HCT116 (cell line): ENCODE measurements around the gene SLC16A11. TPM values are rescaled to one million over a fixed set of nuclear protein-coding genes. Genes with fewer than 3 reads are reported as not detected.

ENCODE experiments used
- ATAC-seq: fragments of 200-7000 bp; cut with Tn5 transposase; 2 replicates; pipeline ENCODE4 v1.9.1; 2020; ENCODE audit warnings: mild to moderate bottlenecking, moderate library complexity
- BruUV-seq: library from RNA; stranded (reverse); fragments of 400-500 nt; replicated peaks from 2 replicates; lab custom pipeline; 2021; lab: Mats Ljungman, UMichigan
- CTCF ChIA-PET: fragments of 300-600 bp; sonication (Branson Sonifier 250); formaldehyde crosslinking; loops from one replicate; lab custom pipeline; 2021; ENCODE audit warnings: antibody characterized with exemption; lab: Charles Lee
- POLR2A ChIA-PET: fragments of 300-600, 350-600 bp; sonication (Branson Sonifier 250); formaldehyde crosslinking; loops from one replicate; lab custom pipeline; 2021; ENCODE audit warnings: antibody characterized with exemption; lab: Charles Lee
- RAD21 ChIA-PET, 2 experiments: fragments of 300-600 bp; sonication (Branson Sonifier 250); formaldehyde crosslinking; loops; one replicate each; lab custom pipeline; 2023; ENCODE audit warnings: low total read pairs in 2 of 2; ENCODE audit not compliant: uncharacterized antibody in 2 of 2, unreplicated experiment in 2 of 2, low non-redundant PET in 1 of 2; lab: Charles Lee
- DNase-seq: peaks from one replicate; pipeline ENCODE4 v3.0.0-alpha.2; 2010; ENCODE audit warnings: low read depth, low spot score
- H2AFZ ChIP-seq: fragments of 200-600 bp; shearing (Covaris generic), sonication (generic); 2 replicates; pipeline ENCODE4 v1.6.1; 2017; ENCODE audit warnings: low read depth, mixed run types, mixed read lengths, antibody characterized with exemption, low read length; ENCODE audit not compliant: poor library complexity, severe bottlenecking
- H3K27ac ChIP-seq: 2 replicates; pipeline ENCODE4 v1.5.1; 2012; ENCODE audit warnings: low read depth, low read length
- H3K27me3 ChIP-seq: fragments of 200-600 bp; sonication (generic); 2 replicates; pipeline ENCODE4 v1.6.1; 2016; ENCODE audit warnings: mixed run types, low read length, mixed read lengths; ENCODE audit not compliant: insufficient read depth
- H3K36me3 ChIP-seq, 2 experiments: fragments of 200-500 bp in 1 of 2; fragments of 200-600 bp in 1 of 2; sonication (Bioruptor generic) in 1 of 2; sonication (generic) in 1 of 2; 2 replicates each; pipeline versions ENCODE4 v1.5.1 to v1.6.1; 2014 to 2016; ENCODE audit warnings: low read length in 2 of 2, inconsistent platforms in 1 of 2, mixed read lengths in 1 of 2, mixed run types in 1 of 2; ENCODE audit not compliant: insufficient read depth in 2 of 2, control insufficient read depth in 1 of 2
- H3K4me1 ChIP-seq, 2 experiments: fragments of 200-600 bp in 1 of 2; sonication (generic) in 1 of 2; 2 replicates each; pipeline versions ENCODE4 v1.5.1 to v1.6.1; 2012 to 2017; ENCODE audit warnings: low read length in 2 of 2, inconsistent platforms in 1 of 2, mild to moderate bottlenecking in 1 of 2, mixed read lengths in 1 of 2, mixed run types in 1 of 2, moderate library complexity in 1 of 2; ENCODE audit not compliant: insufficient read depth in 2 of 2, control insufficient read depth in 1 of 2
- H3K4me2 ChIP-seq: fragments of 200-600 bp; sonication (generic); 2 replicates; pipeline ENCODE4 v1.6.1; 2017; ENCODE audit warnings: mixed run types, low read length, mixed read lengths
- H3K4me3 ChIP-seq, 2 experiments: fragments of 200-600 bp in 1 of 2; sonication (generic) in 1 of 2; replicated peaks in 1 of 2; 2 replicates each; pipeline ENCODE4 v1.5.1; 2011 to 2016; ENCODE audit warnings: low read length in 2 of 2, control low read depth in 1 of 2, low read depth in 1 of 2, mild to moderate bottlenecking in 1 of 2, mixed read lengths in 1 of 2, mixed run types in 1 of 2
- H3K79me2 ChIP-seq: fragments of 200-600 bp; sonication (generic); 2 replicates; pipeline ENCODE4 v1.6.1; 2017; ENCODE audit warnings: mild to moderate bottlenecking, mixed run types, low read length, moderate library complexity, mixed read lengths; ENCODE audit not compliant: insufficient read depth
- H3K9ac ChIP-seq: fragments of 200-600 bp; sonication (generic); 2 replicates; pipeline ENCODE4 v1.6.1; 2016; ENCODE audit warnings: low read length, mixed read lengths
- H3K9me2 ChIP-seq: fragments of 200-600 bp; sonication (generic), shearing (Covaris generic); 2 replicates; pipeline ENCODE4 v1.6.1; 2017; ENCODE audit warnings: mixed run types, mild to moderate bottlenecking, moderate library complexity; ENCODE audit not compliant: insufficient read depth
- H3K9me3 ChIP-seq, 2 experiments: fragments of 200-500 bp in 1 of 2; fragments of 200-600 bp in 1 of 2; sonication (Bioruptor generic) in 1 of 2; sonication (generic) in 1 of 2; 2 replicates each; pipeline ENCODE4 v1.6.1; 2014 to 2017; ENCODE audit warnings: low read length in 2 of 2, mixed read lengths in 2 of 2, inconsistent platforms in 1 of 2, low read depth in 1 of 2, mild to moderate bottlenecking in 1 of 2, mixed run types in 1 of 2, moderate library complexity in 1 of 2; ENCODE audit not compliant: control insufficient read depth in 1 of 2, insufficient read depth in 1 of 2
- H4K20me1 ChIP-seq: fragments of 200-600 bp; sonication (generic), shearing (Covaris generic); 2 replicates; pipeline ENCODE4 v1.6.1; 2017; ENCODE audit warnings: mixed run types, mild to moderate bottlenecking, moderate library complexity; ENCODE audit not compliant: insufficient read depth
- ATF3 ChIP-seq: IDR thresholded peaks from 2 replicates; pipeline ENCODE4 v1.6.1; 2012
- CBX3 ChIP-seq: IDR thresholded peaks from 2 replicates; pipeline ENCODE4 v1.6.1; 2012; ENCODE audit warnings: low read depth
- CEBPB ChIP-seq: IDR thresholded peaks from 2 replicates; pipeline ENCODE4 v1.6.1; 2012; ENCODE audit warnings: low read depth
- EGR1 ChIP-seq: IDR thresholded peaks from 2 replicates; pipeline ENCODE4 v1.6.1; 2012; ENCODE audit warnings: low read depth
- ELF1 ChIP-seq: IDR thresholded peaks from 2 replicates; pipeline ENCODE4 v1.6.1; 2012; ENCODE audit warnings: low read depth, borderline replicate concordance
- JUND ChIP-seq: IDR thresholded peaks from 2 replicates; pipeline ENCODE4 v1.6.1; 2012
- MAX ChIP-seq: IDR thresholded peaks from 2 replicates; pipeline ENCODE4 v1.6.1; 2012
- POLR2AphosphoS5 ChIP-seq: IDR thresholded peaks from 2 replicates; pipeline ENCODE4 v1.6.1; 2011; ENCODE audit warnings: mild to moderate bottlenecking, low read depth, low read length, moderate library complexity
- SIN3A ChIP-seq: IDR thresholded peaks from 2 replicates; pipeline ENCODE4 v1.6.1; 2012; ENCODE audit warnings: low read depth
- SP1 ChIP-seq: IDR thresholded peaks from 2 replicates; pipeline ENCODE4 v1.6.1; 2012; ENCODE audit warnings: low read depth
- TCF7L2 ChIP-seq: IDR thresholded peaks from 2 replicates; pipeline ENCODE4 v1.7.0; 2011; ENCODE audit warnings: borderline replicate concordance, inconsistent platforms; ENCODE audit not compliant: insufficient read depth, insufficient read length; ENCODE audit errors: extremely low read depth
- YY1 ChIP-seq: IDR thresholded peaks from 2 replicates; pipeline ENCODE4 v1.6.1; 2011; ENCODE audit warnings: low read length, low read depth, moderate library complexity, mild to moderate bottlenecking; ENCODE audit not compliant: insufficient replicate concordance; ENCODE audit errors: extremely low read depth
- ZFX ChIP-seq: fragments of 450-650 bp; IDR thresholded peaks from 2 replicates; pipeline ENCODE4 v1.6.1; 2017
- intact Hi-C: fragments of 100-400 bp; cut with micrococcal nuclease; formaldehyde crosslinking; loops from 2 replicates; pipeline ENCODE4 v1.10.0; 2022
- total RNA-seq: library from RNA; stranded (reverse); gene quantifications from one replicate; pipeline ENCODE4 v1.2.1, GENCODE V29; 2021; ENCODE audit not compliant: unreplicated experiment
- TF ChIP-seq, protein P1 (sequence below), 3 experiments: fragments of 200-600 bp in 1 of 3; sonication (generic) in 1 of 3; IDR thresholded peaks in 2 of 3; conservative IDR thresholded peaks in 1 of 3; 2 replicates each; pipeline ENCODE4 v1.5.1; 2012 to 2017; ENCODE audit warnings: low read depth in 2 of 3, low read length in 2 of 3, antibody characterized with exemption in 1 of 3, borderline replicate concordance in 1 of 3, control low read depth in 1 of 3, mild to moderate bottlenecking in 1 of 3, mixed read lengths in 1 of 3, mixed run types in 1 of 3, moderate library complexity in 1 of 3; ENCODE audit not compliant: insufficient read depth in 1 of 3

SLC16A11 gene
- total RNA-seq, 1 experiment from 2014 or later: not detected

- Histone ChIP-seq H2AFZ (no peak overlapping the region), H3K79me2 (0 out of 2 replicates have a peak, but pooled peaks cover 4% of the 10 kb centered on the region), H3K9ac (no peak overlapping the region)
- RAD21 ChIA-PET: no interaction called here
- TF ChIP-seq, protein P1, sequence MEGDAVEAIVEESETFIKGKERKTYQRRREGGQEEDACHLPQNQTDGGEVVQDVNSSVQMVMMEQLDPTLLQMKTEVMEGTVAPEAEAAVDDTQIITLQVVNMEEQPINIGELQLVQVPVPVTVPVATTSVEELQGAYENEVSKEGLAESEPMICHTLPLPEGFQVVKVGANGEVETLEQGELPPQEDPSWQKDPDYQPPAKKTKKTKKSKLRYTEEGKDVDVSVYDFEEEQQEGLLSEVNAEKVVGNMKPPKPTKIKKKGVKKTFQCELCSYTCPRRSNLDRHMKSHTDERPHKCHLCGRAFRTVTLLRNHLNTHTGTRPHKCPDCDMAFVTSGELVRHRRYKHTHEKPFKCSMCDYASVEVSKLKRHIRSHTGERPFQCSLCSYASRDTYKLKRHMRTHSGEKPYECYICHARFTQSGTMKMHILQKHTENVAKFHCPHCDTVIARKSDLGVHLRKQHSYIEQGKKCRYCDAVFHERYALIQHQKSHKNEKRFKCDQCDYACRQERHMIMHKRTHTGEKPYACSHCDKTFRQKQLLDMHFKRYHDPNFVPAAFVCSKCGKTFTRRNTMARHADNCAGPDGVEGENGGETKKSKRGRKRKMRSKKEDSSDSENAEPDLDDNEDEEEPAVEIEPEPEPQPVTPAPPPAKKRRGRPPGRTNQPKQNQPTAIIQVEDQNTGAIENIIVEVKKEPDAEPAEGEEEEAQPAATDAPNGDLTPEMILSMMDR (IDR thresholded peaks at IDR 0.05 in 2 of 3, conservative IDR thresholded peaks at IDR 0.05 in 1 of 3; ENCODE audit: borderline replicate concordance in 1 of 3, insufficient read depth in 1 of 3, low read depth in 2 of 3, low read length in 2 of 3): no peak
- TF ChIP-seq ATF3: no peak
- TF ChIP-seq TCF7L2: no peak
- TF ChIP-seq SP1: no peak
- TF ChIP-seq ELF1: no peak
- no peak for TF ChIP-seq EGR1
- no peak for TF ChIP-seq ZFX
- TF ChIP-seq POLR2AphosphoS5: no peak
- TF ChIP-seq CEBPB: no peak
- TF ChIP-seq JUND: no peak
- no peak for TF ChIP-seq CBX3
- TF ChIP-seq MAX: no peak
- TF ChIP-seq YY1: no peak
- no peak for TF ChIP-seq SIN3A
- TF ChIP-seq, all 23 proteins: peak for 0
- Histone ChIP-seq H4K20me1 (no peaks in the 10 kb centered on the region), H3K4me3 (no peak overlapping the region), H3K9me2 (no peaks in the 10 kb centered on the region), H3K9me3 (no peaks in the 10 kb centered on the region), H3K27ac (no peak overlapping the region), H3K4me2 (no peak overlapping the region), H3K4me1 (peaks cover 2 to 16% of the 10 kb centered on the region in 2 experiments), H3K36me3 (no peaks in the 10 kb centered on the region), H3K27me3 (no peaks in the 10 kb centered on the region)
- intact Hi-C loops: no loop called here
- ChIA-PET POLR2A (no interaction called here), CTCF (no interaction called here)
- ATAC-seq (no peak), DNase-seq (no peak)
- BruUV-seq: no TSS peak
These were observed 4.1 kb downstream of the SLC16A11 start for GRCh38 chr17:7039832-7040231.
